OCI-LY1 (cell line): ENCODE measurements around the gene RCAN1.

Experiments used
- CTCF ChIP-seq: fragments of 200-600 bp; sonication (generic), shearing (Covaris generic); IDR thresholded peaks from 2 replicates; pipeline ENCODE4 v1.5.1; 2017; ENCODE audit warnings: mild to moderate bottlenecking, antibody characterized with exemption, low read length, moderate library complexity, mixed read lengths
- EZH2 ChIP-seq: fragments of 200-600 bp; sonication (generic), shearing (Covaris generic); IDR thresholded peaks from 2 replicates; pipeline ENCODE4 v1.8.0; 2017; ENCODE audit warnings: borderline replicate concordance, mixed run types, mild to moderate bottlenecking, antibody characterized with exemption, low read length, moderate library complexity, mixed read lengths

- no peak for TF ChIP-seq CTCF
- TF ChIP-seq EZH2, result no peak
These were observed 47.2 kb downstream of the RCAN1 start for GRCh38 chr21:34567604-34568155.
